Thoracic aorta (tissue), 2 donors: ENCODE data around the gene WBP11. TPM values are rescaled to one million over a fixed set of nuclear protein-coding genes. Genes with fewer than 3 reads are reported as not detected.
A peak's percentile ranks its signal among the peaks of the same experiment; 100 is the strongest.

ENCODE experiments used
- ATAC-seq: fragments of 150-250 bp; one replicate; pipeline ENCODE4 v1.8.0; 2017; ENCODE audit warnings: low read depth; ENCODE audit not compliant: insufficient number of reproducible peaks, low FRiP score
- DNase-seq: peaks from one replicate; pipeline ENCODE4 v3.0.0-alpha.2; 2020; ENCODE audit warnings: low spot score
- H3K27ac ChIP-seq, 2 donors: fragments of 200-600 bp; sonication (generic); 1 replicate in 1 of 2; 2 replicates in 1 of 2; pipeline ENCODE4 v1.5.1; 2016; ENCODE audit warnings: mild to moderate bottlenecking in 2 of 2, moderate library complexity in 2 of 2
- H3K27me3 ChIP-seq: fragments of 200-600 bp; sonication (generic); replicated peaks from 2 replicates; pipeline ENCODE4 v1.6.0; 2016; ENCODE audit warnings: mild to moderate bottlenecking; ENCODE audit not compliant: insufficient read depth
- H3K36me3 ChIP-seq: fragments of 200-600 bp; sonication (generic); one replicate; pipeline ENCODE4 v1.5.1; 2016
- H3K4me1 ChIP-seq, 2 donors: fragments of 200-600 bp; sonication (generic); 1 replicate in 1 of 2; 2 replicates in 1 of 2; pipeline versions ENCODE4 v1.5.1 to v1.6.0; 2016; ENCODE audit warnings: low read depth in 2 of 2, mild to moderate bottlenecking in 1 of 2; ENCODE audit not compliant: control insufficient read depth in 1 of 2
- H3K4me3 ChIP-seq: fragments of 200-600 bp; sonication (generic); 2 replicates; pipeline ENCODE4 v1.5.1; 2016; ENCODE audit warnings: mild to moderate bottlenecking
- H3K9me3 ChIP-seq: fragments of 200-600 bp; sonication (generic); 2 replicates; pipeline ENCODE4 v1.5.1; 2016
- CTCF ChIP-seq: fragments of 200-600 bp; sonication (generic); IDR thresholded peaks from one replicate; pipeline ENCODE4 v1.5.1; 2019; ENCODE audit warnings: antibody characterized with exemption
- total RNA-seq, 2 donors: library from RNA; depleted of rRNA; stranded (reverse); fragments of >200 nt; gene quantifications; one replicate each; pipeline versions ENCODE4 v1.1.0 to v1.2.3, GENCODE V29; 2016

WBP11 gene
- total RNA-seq, 2 donors from 2014 or later, result 10.0 to 17.6 TPM

GRCh38 chr12:14802247-14802646 lies 1.0 kb downstream of the WBP11 start:
- no peak for TF ChIP-seq CTCF
- no peaks in the 10 kb centered on the region for H3K9me3 ChIP-seq
- H3K27ac ChIP-seq, result no peak overlapping the region
- peak overlapping the region; percentile 90 for H3K4me3 ChIP-seq
- peaks cover 12 to 25% of the 10 kb centered on the region in 2 donors for H3K4me1 ChIP-seq
- H3K27me3 ChIP-seq, result no peaks in the 10 kb centered on the region
- peaks cover 9% of the 10 kb centered on the region for H3K36me3 ChIP-seq
- no peak for ATAC-seq
- DNase-seq, result no peak

GRCh38 chr12:14795028-14795448 lies 8.2 kb downstream of the WBP11 start:
- no peak for TF ChIP-seq CTCF
- Histone ChIP-seq H3K27ac (no peak overlapping the region), H3K9me3 (no peaks in the 10 kb centered on the region), H3K27me3 (no peaks in the 10 kb centered on the region), H3K4me3 (no peak overlapping the region), H3K36me3 (peaks cover 57% of the 10 kb centered on the region), H3K4me1 (no peaks in the 10 kb centered on the region)
- DNase-seq (no peak), ATAC-seq (no peak)

- Histone ChIP-seq H3K9me3 (no peaks in the 10 kb centered on the region), H3K36me3 (peaks cover 39% of the 10 kb centered on the region), H3K27me3 (no peaks in the 10 kb centered on the region), H3K4me3 (no peak overlapping the region), H3K27ac (no peak overlapping the region), H3K4me1 (peaks cover 0 to 17% of the 10 kb centered on the region in 2 donors)
- ATAC-seq (no peak), DNase-seq (no peak)
- TF ChIP-seq CTCF, result no peak
Measured at GRCh38 chr12:14785568-14785967, 17.7 kb downstream of the WBP11 start.

- no peaks in the 10 kb centered on the region for H3K9me3 ChIP-seq
- no peak overlapping the region for H3K4me3 ChIP-seq
- H3K27me3 ChIP-seq, result no peaks in the 10 kb centered on the region
- DNase-seq, result no peak
- H3K27ac ChIP-seq, result no peak overlapping the region
- H3K4me1 ChIP-seq, result peaks cover 0 to 17% of the 10 kb centered on the region in 2 donors
- peaks cover 29% of the 10 kb centered on the region for H3K36me3 ChIP-seq
- TF ChIP-seq CTCF, result no peak
- ATAC-seq, result no peak
Measured at GRCh38 chr12:14784471-14784870, 18.8 kb downstream of the WBP11 start.

GRCh38 chr12:14782756-14783155 lies 20.5 kb downstream of the WBP11 start:
- no peaks in the 10 kb centered on the region for H3K27me3 ChIP-seq
- no peak for TF ChIP-seq CTCF
- peaks cover 13% of the 10 kb centered on the region for H3K36me3 ChIP-seq
- DNase-seq (no peak), ATAC-seq (no peak)
- H3K4me3 ChIP-seq, result no peak overlapping the region
- H3K27ac ChIP-seq, result peak overlapping the region in 1 of 2 donors; percentile 46
- no peaks in the 10 kb centered on the region for H3K9me3 ChIP-seq
- H3K4me1 ChIP-seq, result peaks cover under 1 to 25% of the 10 kb centered on the region in 2 donors
